Measurements from ENCODE around the gene PARP3. TPM values are rescaled to one million over a fixed set of nuclear protein-coding genes. Genes with fewer than 3 reads are reported as not detected.

The PARP3 gene
- total RNA-seq, 4 donors from 2014 or later, result 10.9 to 19.0 (median 11.4) TPM

- Histone ChIP-seq H3K4me3 (peak overlapping the region; percentile 51 to 85 (median 78)), H3K27me3 (no peaks in the 10 kb centered on the region), H3K9me3 (no peaks in the 10 kb centered on the region), H3K4me1 (peaks cover 48 to 52% of the 10 kb centered on the region in 2 donors), H3K27ac (peak overlapping the region; percentile 90 to 100 (median 94)), H3K36me3 (no peaks in the 10 kb centered on the region)
- intact Hi-C loops (cut with DNase I; ENCODE audit: low total_unique reads) (loop anchor here (5.0 kb wide), 1 partner anchor 1194 kb away; the partner anchor contains the start of gene PRKCD), in situ Hi-C loops (cut with MboI; ENCODE audit: low sequenced_read_pairs in 4 of 4) (no loop called here)
- DNase-seq (no peak), ATAC-seq (no peak)
- TF ChIP-seq POLR2A (IDR thresholded peaks at IDR 0.05), result no peak
- TF ChIP-seq CTCF (IDR thresholded peaks at IDR 0.05 in 4 of 5, conservative IDR thresholded peaks at IDR 0.05 in 1 of 5), result no peak
These were observed 26.1 kb downstream of the PARP3 start for GRCh38 chr3:51968170-51968775.

GRCh38 chr3:51968883-51969678, 26.9 kb downstream of the PARP3 start:
- intact Hi-C loops (cut with DNase I; ENCODE audit: low total_unique reads), result loop anchor here (5.0 kb wide), 1 partner anchor 1193 kb away; the partner anchor contains the start of gene PRKCD
- DNase-seq (no peak), ATAC-seq (no peak)
- H3K27ac ChIP-seq, result peak overlapping the region; percentile 90 to 100 (median 94)
- H3K4me3 ChIP-seq, result no peak overlapping the region
- peaks cover 47 to 48% of the 10 kb centered on the region in 2 donors for H3K4me1 ChIP-seq
- no peaks in the 10 kb centered on the region for H3K27me3 ChIP-seq
- H3K36me3 ChIP-seq, result no peaks in the 10 kb centered on the region
- TF ChIP-seq CTCF (IDR thresholded peaks at IDR 0.05 in 4 of 5, conservative IDR thresholded peaks at IDR 0.05 in 1 of 5) (no peak), POLR2A (IDR thresholded peaks at IDR 0.05) (no peak)
- H3K9me3 ChIP-seq, result no peaks in the 10 kb centered on the region
- in situ Hi-C loops (cut with MboI; ENCODE audit: low sequenced_read_pairs in 4 of 4), result no loop called here

- H3K4me1 ChIP-seq, result peaks cover 45 to 48% of the 10 kb centered on the region in 2 donors
- TF ChIP-seq POLR2A (IDR thresholded peaks at IDR 0.05) (no peak), CTCF (IDR thresholded peaks at IDR 0.05 in 4 of 5, conservative IDR thresholded peaks at IDR 0.05 in 1 of 5) (no peak)
- intact Hi-C loops (cut with DNase I; ENCODE audit: low total_unique reads), result loop anchor here (5.0 kb wide), 2 partner anchors 1192 to 1388 kb away; partner anchors contain the start of gene PRKCD
These were observed 27.7 kb downstream of the PARP3 start for GRCh38 chr3:51969841-51970240.

GRCh38 chr3:51970606-51971300, 28.6 kb downstream of the PARP3 start:
- TF ChIP-seq POLR2A (IDR thresholded peaks at IDR 0.05), result no peak
- TF ChIP-seq CTCF (IDR thresholded peaks at IDR 0.05 in 4 of 5, conservative IDR thresholded peaks at IDR 0.05 in 1 of 5), result no peak
- Histone ChIP-seq H3K27me3 (no peaks in the 10 kb centered on the region), H3K27ac (peak overlapping the region; percentile 44 to 100 (median 56)), H3K36me3 (no peaks in the 10 kb centered on the region), H3K4me1 (peaks cover 39 to 42% of the 10 kb centered on the region in 2 donors), H3K9me3 (no peaks in the 10 kb centered on the region), H3K4me3 (no peak overlapping the region)
- ATAC-seq (no peak), DNase-seq (peak in 1 of 2 donors; percentile 58)
- intact Hi-C loops (cut with DNase I; ENCODE audit: low total_unique reads) (loop anchor here (5.0 kb wide), 1 partner anchor 1388 kb away; no protein-coding TSS in a partner anchor), in situ Hi-C loops (cut with MboI; ENCODE audit: low sequenced_read_pairs in 4 of 4) (no loop called here)

More at GRCh38 chr3:51969841-51970240, 27.7 kb downstream of the PARP3 start:
- Histone ChIP-seq H3K27ac (peak overlapping the region; percentile 44 to 100 (median 56)), H3K36me3 (no peaks in the 10 kb centered on the region), H3K9me3 (no peaks in the 10 kb centered on the region), H3K27me3 (no peaks in the 10 kb centered on the region), H3K4me3 (no peak overlapping the region)
- DNase-seq (no peak), ATAC-seq (no peak)
- in situ Hi-C loops (cut with MboI; ENCODE audit: low sequenced_read_pairs in 4 of 4), result no loop called here

All from gastrocnemius medialis (tissue), 4 donors.